GM23338 (cell line): Measurements from ENCODE around the gene GALM.

ENCODE experiments used
- CREB1 ChIP-seq: fragments of 250-450 bp; sonication (Bioruptor Pico); IDR thresholded peaks from 2 replicates; pipeline ENCODE4 v1.5.0; 2020; ENCODE audit warnings: low read depth, mild to moderate bottlenecking, moderate library complexity
- EZH2 ChIP-seq: fragments of 200-600 bp; sonication (generic); IDR thresholded peaks from one replicate; pipeline ENCODE4 v1.8.0; 2017; ENCODE audit warnings: antibody characterized with exemption, mild to moderate bottlenecking, low read depth; ENCODE audit not compliant: unreplicated experiment
- EZH2phosphoT487 ChIP-seq: fragments of 200-600 bp; sonication (generic); IDR thresholded peaks from one replicate; pipeline ENCODE4 v1.8.1; 2018; ENCODE audit warnings: antibody characterized with exemption; ENCODE audit not compliant: unreplicated experiment
- JUNB ChIP-seq: IDR thresholded peaks from one replicate; pipeline ENCODE4 v1.6.1; 2016; ENCODE audit warnings: antibody characterized with exemption; ENCODE audit not compliant: unreplicated experiment
- NANOG ChIP-seq: IDR thresholded peaks from 2 replicates; pipeline ENCODE4 v1.6.1; 2016; ENCODE audit warnings: antibody characterized with exemption, borderline replicate concordance
- POLR2AphosphoS5 ChIP-seq: IDR thresholded peaks from 2 replicates; pipeline ENCODE4 v1.6.1; 2016; ENCODE audit warnings: antibody characterized with exemption, low read depth
- STAT1 ChIP-seq: IDR thresholded peaks from one replicate; pipeline ENCODE4 v1.6.1; 2016; ENCODE audit warnings: antibody characterized with exemption; ENCODE audit not compliant: unreplicated experiment
- ZNF114 ChIP-seq: fragments of 250-450 bp; sonication (Bioruptor Pico); IDR thresholded peaks from 2 replicates; pipeline ENCODE4 v1.5.0; 2020; ENCODE audit warnings: mild to moderate bottlenecking, moderate library complexity
- ZNF331 ChIP-seq: fragments of 250-450 bp; sonication (Bioruptor Pico); IDR thresholded peaks from 2 replicates; pipeline ENCODE4 v1.5.0; 2020; ENCODE audit warnings: low read depth, mild to moderate bottlenecking, moderate library complexity
- TF ChIP-seq, protein P1 (sequence below), 2 experiments: fragments of 200-600 bp in 1 of 2; sonication (generic) in 1 of 2; conservative IDR thresholded peaks; 2 replicates each; pipeline versions ENCODE4 v1.5.1 to v1.6.1; 2016 to 2017; ENCODE audit warnings: antibody characterized with exemption in 2 of 2, low read depth in 2 of 2, mild to moderate bottlenecking in 2 of 2, moderate library complexity in 1 of 2
- TF ChIP-seq, protein P2 (sequence below): IDR thresholded peaks from one replicate; pipeline ENCODE4 v1.6.1; 2018; ENCODE audit warnings: antibody characterized with exemption; ENCODE audit not compliant: unreplicated experiment
- TF ChIP-seq, protein P3 (sequence below): IDR thresholded peaks from 2 replicates; pipeline ENCODE4 v1.6.1; 2016; ENCODE audit warnings: antibody characterized with exemption
- TF ChIP-seq, protein P4 (sequence below): fragments of 250-450 bp; sonication (Bioruptor Pico); IDR thresholded peaks from 2 replicates; pipeline ENCODE4 v1.5.0; 2020; ENCODE audit warnings: mild to moderate bottlenecking, moderate library complexity

DNA sequence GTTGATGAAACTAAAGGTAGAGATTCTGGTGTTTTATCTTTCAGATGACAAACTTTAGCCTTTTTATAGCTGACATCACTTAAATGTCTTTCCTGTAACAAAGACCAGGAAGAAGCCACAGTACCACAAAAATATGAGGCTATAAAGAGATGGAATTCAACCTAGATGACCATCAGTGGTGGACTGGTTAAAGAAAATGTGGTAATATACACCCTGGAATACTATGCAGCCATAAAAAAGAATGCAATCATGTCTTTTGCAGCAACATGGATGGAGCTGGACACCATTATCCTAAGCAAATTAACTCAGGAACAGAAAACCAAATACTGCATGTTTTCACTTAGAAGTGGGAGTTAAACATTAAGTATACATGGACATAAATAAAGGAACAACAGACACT lies 44.9 kb upstream of the GALM start:
- TF ChIP-seq, protein P1, sequence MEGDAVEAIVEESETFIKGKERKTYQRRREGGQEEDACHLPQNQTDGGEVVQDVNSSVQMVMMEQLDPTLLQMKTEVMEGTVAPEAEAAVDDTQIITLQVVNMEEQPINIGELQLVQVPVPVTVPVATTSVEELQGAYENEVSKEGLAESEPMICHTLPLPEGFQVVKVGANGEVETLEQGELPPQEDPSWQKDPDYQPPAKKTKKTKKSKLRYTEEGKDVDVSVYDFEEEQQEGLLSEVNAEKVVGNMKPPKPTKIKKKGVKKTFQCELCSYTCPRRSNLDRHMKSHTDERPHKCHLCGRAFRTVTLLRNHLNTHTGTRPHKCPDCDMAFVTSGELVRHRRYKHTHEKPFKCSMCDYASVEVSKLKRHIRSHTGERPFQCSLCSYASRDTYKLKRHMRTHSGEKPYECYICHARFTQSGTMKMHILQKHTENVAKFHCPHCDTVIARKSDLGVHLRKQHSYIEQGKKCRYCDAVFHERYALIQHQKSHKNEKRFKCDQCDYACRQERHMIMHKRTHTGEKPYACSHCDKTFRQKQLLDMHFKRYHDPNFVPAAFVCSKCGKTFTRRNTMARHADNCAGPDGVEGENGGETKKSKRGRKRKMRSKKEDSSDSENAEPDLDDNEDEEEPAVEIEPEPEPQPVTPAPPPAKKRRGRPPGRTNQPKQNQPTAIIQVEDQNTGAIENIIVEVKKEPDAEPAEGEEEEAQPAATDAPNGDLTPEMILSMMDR (conservative IDR thresholded peaks at IDR 0.05; ENCODE audit: low read depth in 2 of 2), result no peak
- TF ChIP-seq, protein P2, sequence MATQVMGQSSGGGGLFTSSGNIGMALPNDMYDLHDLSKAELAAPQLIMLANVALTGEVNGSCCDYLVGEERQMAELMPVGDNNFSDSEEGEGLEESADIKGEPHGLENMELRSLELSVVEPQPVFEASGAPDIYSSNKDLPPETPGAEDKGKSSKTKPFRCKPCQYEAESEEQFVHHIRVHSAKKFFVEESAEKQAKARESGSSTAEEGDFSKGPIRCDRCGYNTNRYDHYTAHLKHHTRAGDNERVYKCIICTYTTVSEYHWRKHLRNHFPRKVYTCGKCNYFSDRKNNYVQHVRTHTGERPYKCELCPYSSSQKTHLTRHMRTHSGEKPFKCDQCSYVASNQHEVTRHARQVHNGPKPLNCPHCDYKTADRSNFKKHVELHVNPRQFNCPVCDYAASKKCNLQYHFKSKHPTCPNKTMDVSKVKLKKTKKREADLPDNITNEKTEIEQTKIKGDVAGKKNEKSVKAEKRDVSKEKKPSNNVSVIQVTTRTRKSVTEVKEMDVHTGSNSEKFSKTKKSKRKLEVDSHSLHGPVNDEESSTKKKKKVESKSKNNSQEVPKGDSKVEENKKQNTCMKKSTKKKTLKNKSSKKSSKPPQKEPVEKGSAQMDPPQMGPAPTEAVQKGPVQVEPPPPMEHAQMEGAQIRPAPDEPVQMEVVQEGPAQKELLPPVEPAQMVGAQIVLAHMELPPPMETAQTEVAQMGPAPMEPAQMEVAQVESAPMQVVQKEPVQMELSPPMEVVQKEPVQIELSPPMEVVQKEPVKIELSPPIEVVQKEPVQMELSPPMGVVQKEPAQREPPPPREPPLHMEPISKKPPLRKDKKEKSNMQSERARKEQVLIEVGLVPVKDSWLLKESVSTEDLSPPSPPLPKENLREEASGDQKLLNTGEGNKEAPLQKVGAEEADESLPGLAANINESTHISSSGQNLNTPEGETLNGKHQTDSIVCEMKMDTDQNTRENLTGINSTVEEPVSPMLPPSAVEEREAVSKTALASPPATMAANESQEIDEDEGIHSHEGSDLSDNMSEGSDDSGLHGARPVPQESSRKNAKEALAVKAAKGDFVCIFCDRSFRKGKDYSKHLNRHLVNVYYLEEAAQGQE, result no peak
- no peak for TF ChIP-seq POLR2AphosphoS5
- TF ChIP-seq ZNF331 (CRISPR knock-in tag), result no peak
- no peak for TF ChIP-seq JUNB
- no peak for TF ChIP-seq ZNF114
- no peak for TF ChIP-seq EZH2
- no peak for TF ChIP-seq EZH2phosphoT487
- TF ChIP-seq CREB1, result no peak
- TF ChIP-seq, protein P3, sequence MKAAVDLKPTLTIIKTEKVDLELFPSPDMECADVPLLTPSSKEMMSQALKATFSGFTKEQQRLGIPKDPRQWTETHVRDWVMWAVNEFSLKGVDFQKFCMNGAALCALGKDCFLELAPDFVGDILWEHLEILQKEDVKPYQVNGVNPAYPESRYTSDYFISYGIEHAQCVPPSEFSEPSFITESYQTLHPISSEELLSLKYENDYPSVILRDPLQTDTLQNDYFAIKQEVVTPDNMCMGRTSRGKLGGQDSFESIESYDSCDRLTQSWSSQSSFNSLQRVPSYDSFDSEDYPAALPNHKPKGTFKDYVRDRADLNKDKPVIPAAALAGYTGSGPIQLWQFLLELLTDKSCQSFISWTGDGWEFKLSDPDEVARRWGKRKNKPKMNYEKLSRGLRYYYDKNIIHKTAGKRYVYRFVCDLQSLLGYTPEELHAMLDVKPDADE, result no peak
- TF ChIP-seq, protein P4, sequence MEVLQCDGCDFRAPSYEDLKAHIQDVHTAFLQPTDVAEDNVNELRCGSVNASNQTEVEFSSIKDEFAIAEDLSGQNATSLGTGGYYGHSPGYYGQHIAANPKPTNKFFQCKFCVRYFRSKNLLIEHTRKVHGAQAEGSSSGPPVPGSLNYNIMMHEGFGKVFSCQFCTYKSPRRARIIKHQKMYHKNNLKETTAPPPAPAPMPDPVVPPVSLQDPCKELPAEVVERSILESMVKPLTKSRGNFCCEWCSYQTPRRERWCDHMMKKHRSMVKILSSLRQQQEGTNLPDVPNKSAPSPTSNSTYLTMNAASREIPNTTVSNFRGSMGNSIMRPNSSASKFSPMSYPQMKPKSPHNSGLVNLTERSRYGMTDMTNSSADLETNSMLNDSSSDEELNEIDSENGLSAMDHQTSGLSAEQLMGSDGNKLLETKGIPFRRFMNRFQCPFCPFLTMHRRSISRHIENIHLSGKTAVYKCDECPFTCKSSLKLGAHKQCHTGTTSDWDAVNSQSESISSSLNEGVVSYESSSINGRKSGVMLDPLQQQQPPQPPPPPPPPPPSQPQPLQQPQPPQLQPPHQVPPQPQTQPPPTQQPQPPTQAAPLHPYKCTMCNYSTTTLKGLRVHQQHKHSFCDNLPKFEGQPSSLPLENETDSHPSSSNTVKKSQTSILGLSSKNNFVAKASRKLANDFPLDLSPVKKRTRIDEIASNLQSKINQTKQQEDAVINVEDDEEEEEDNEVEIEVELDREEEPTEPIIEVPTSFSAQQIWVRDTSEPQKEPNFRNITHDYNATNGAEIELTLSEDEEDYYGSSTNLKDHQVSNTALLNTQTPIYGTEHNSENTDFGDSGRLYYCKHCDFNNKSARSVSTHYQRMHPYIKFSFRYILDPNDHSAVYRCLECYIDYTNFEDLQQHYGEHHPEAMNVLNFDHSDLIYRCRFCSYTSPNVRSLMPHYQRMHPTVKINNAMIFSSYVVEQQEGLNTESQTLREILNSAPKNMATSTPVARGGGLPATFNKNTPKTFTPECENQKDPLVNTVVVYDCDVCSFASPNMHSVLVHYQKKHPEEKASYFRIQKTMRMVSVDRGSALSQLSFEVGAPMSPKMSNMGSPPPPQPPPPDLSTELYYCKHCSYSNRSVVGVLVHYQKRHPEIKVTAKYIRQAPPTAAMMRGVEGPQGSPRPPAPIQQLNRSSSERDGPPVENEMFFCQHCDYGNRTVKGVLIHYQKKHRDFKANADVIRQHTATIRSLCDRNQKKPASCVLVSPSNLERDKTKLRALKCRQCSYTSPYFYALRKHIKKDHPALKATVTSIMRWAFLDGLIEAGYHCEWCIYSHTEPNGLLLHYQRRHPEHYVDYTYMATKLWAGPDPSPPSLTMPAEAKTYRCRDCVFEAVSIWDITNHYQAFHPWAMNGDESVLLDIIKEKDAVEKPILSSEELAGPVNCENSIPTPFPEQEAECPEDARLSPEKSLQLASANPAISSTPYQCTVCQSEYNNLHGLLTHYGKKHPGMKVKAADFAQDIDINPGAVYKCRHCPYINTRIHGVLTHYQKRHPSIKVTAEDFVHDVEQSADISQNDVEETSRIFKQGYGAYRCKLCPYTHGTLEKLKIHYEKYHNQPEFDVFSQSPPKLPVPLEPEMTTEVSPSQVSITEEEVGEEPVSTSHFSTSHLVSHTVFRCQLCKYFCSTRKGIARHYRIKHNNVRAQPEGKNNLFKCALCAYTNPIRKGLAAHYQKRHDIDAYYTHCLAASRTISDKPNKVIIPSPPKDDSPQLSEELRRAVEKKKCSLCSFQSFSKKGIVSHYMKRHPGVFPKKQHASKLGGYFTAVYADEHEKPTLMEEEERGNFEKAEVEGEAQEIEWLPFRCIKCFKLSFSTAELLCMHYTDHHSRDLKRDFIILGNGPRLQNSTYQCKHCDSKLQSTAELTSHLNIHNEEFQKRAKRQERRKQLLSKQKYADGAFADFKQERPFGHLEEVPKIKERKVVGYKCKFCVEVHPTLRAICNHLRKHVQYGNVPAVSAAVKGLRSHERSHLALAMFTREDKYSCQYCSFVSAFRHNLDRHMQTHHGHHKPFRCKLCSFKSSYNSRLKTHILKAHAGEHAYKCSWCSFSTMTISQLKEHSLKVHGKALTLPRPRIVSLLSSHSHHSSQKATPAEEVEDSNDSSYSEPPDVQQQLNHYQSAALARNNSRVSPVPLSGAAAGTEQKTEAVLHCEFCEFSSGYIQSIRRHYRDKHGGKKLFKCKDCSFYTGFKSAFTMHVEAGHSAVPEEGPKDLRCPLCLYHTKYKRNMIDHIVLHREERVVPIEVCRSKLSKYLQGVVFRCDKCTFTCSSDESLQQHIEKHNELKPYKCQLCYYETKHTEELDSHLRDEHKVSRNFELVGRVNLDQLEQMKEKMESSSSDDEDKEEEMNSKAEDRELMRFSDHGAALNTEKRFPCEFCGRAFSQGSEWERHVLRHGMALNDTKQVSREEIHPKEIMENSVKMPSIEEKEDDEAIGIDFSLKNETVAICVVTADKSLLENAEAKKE (CRISPR knock-in tag), result no peak
- no peak for TF ChIP-seq STAT1
- TF ChIP-seq NANOG, result no peak
